ENCODE results near the gene GPX1.

GPX1 gene

GRCh38 chr3:49310677-49311076, 47.5 kb downstream of the GPX1 start:
- DNase-seq = no peak
